Endodermal cell (in vitro differentiated cells): Measurements from ENCODE around the gene FBN3. TPM values are rescaled to one million over a fixed set of nuclear protein-coding genes. Genes with fewer than 3 reads are reported as not detected.
A peak's percentile ranks its signal among the peaks of the same experiment; 100 is the strongest.

Experiments used
- DNase-seq: peaks from one replicate; pipeline ENCODE4 v3.0.0-alpha.2; 2017
- H3K27ac ChIP-seq: 2 replicates; pipeline ENCODE4 v1.5.1; 2013; ENCODE audit warnings: mild to moderate bottlenecking, low read depth, low read length, moderate library complexity
- H3K27me3 ChIP-seq: 2 replicates; pipeline ENCODE4 v1.6.1; 2013; ENCODE audit warnings: mild to moderate bottlenecking, low read length, moderate library complexity; ENCODE audit not compliant: insufficient read depth, control insufficient read depth, poor library complexity, severe bottlenecking
- H3K36me3 ChIP-seq: 2 replicates; pipeline ENCODE4 v1.7.0; 2013; ENCODE audit warnings: mild to moderate bottlenecking, low read length, moderate library complexity; ENCODE audit not compliant: control insufficient read depth, insufficient read depth
- H3K4me1 ChIP-seq: one replicate; pipeline ENCODE4 v1.7.0; 2013; ENCODE audit warnings: low read length; ENCODE audit not compliant: control insufficient read depth, insufficient read depth
- H3K4me3 ChIP-seq: 2 replicates; pipeline ENCODE4 v1.5.1; 2013; ENCODE audit warnings: mild to moderate bottlenecking, low read length, moderate library complexity
- H3K9ac ChIP-seq: 2 replicates; pipeline ENCODE4 v1.6.1; 2013; ENCODE audit warnings: mild to moderate bottlenecking, low read length, moderate library complexity; ENCODE audit not compliant: poor library complexity, severe bottlenecking; ENCODE audit errors: extremely low read depth
- H3K9me3 ChIP-seq: 2 replicates; pipeline ENCODE4 v1.6.1; 2013; ENCODE audit warnings: mild to moderate bottlenecking, low read length, moderate library complexity; ENCODE audit not compliant: control insufficient read depth
- H3K27ac Mint-ChIP-seq: 2 replicates; pipeline ENCODE4 v1.8.0; 2020; ENCODE audit warnings: mixed read lengths
- H3K27me3 Mint-ChIP-seq: 2 replicates; pipeline ENCODE4 v1.8.0; 2021; ENCODE audit warnings: mild to moderate bottlenecking, mixed read lengths; ENCODE audit not compliant: insufficient read depth
- H3K36me3 Mint-ChIP-seq: 2 replicates; pipeline ENCODE4 v1.8.0; 2020; ENCODE audit warnings: low read depth, mixed read lengths
- H3K4me1 Mint-ChIP-seq: 2 replicates; pipeline ENCODE4 v1.8.0; 2020; ENCODE audit warnings: mixed read lengths
- H3K4me3 Mint-ChIP-seq: 2 replicates; pipeline ENCODE4 v1.8.0; 2020; ENCODE audit warnings: mild to moderate bottlenecking, moderate library complexity, mixed read lengths
- H3K9me3 Mint-ChIP-seq: 2 replicates; pipeline ENCODE4 v1.8.0; 2020; ENCODE audit warnings: mild to moderate bottlenecking, mixed read lengths
- CTCF ChIP-seq: fragments of 200-600 bp; sonication (generic); conservative IDR thresholded peaks from 2 replicates; pipeline ENCODE4 v1.5.0; 2021; ENCODE audit warnings: antibody characterized with exemption, mild to moderate bottlenecking
- WGBS, 2 experiments: methylation state at CpG; one replicate each; pipeline versions ENCODE4 v1.1.5 to v1.1.7; 2013; ENCODE audit warnings: missing lambda C conversion rate in 2 of 2, mixed read lengths in 1 of 2; ENCODE audit not compliant: insufficient coverage in 1 of 2, insufficient read length in 1 of 2; 5-methylcytosine and 5-hydroxymethylcytosine counted together
- total RNA-seq, 2 donors: library from RNA; stranded (reverse); fragmentation: NEBNext Ultra II Directional in 1 of 2; extraction: Animal tissue kit (Norgen Biotek cat#: 25700) in 1 of 2; gene quantifications; 2 replicates in 1 of 2; 3 replicates in 1 of 2; pipeline ENCODE4 v1.2.1, GENCODE V29; 2021

Gene FBN3
- total RNA-seq, 2 donors from 2014 or later: 105 to 143 TPM

GRCh38 chr19:8074501-8074900 is 74.9 kb downstream of the FBN3 start:
- peaks cover 85% of the 10 kb centered on the region for H3K36me3 Mint-ChIP-seq
- no peak overlapping the region for H3K4me3 Mint-ChIP-seq
- no peak overlapping the region for H3K4me3 ChIP-seq
- WGBS, 2 experiments: 92 to 100% methylated on average over 1 of the region's 1 CpG
- H3K27ac ChIP-seq: no peak overlapping the region
- H3K9me3 ChIP-seq: peaks cover 27% of the 10 kb centered on the region
- H3K27me3 ChIP-seq: no peaks in the 10 kb centered on the region
- DNase-seq: peak; percentile 32
- no peak for TF ChIP-seq CTCF
- H3K27me3 Mint-ChIP-seq: no peaks in the 10 kb centered on the region
- H3K9ac ChIP-seq: no peak overlapping the region
- no peaks in the 10 kb centered on the region for H3K4me1 ChIP-seq
- peaks cover 60% of the 10 kb centered on the region for H3K36me3 ChIP-seq
- H3K27ac Mint-ChIP-seq: no peak overlapping the region
- peaks cover 9% of the 10 kb centered on the region for H3K9me3 Mint-ChIP-seq
- no peaks in the 10 kb centered on the region for H3K4me1 Mint-ChIP-seq

- Histone ChIP-seq H3K27me3 (no peaks in the 10 kb centered on the region), H3K9ac (no peak overlapping the region), H3K9me3 (peaks cover 33% of the 10 kb centered on the region), H3K4me1 (no peaks in the 10 kb centered on the region), H3K27ac (no peak overlapping the region), H3K36me3 (peaks cover 48% of the 10 kb centered on the region), H3K4me3 (no peak overlapping the region)
- Mint-ChIP-seq H3K4me1 (no peaks in the 10 kb centered on the region), H3K9me3 (peaks cover 13% of the 10 kb centered on the region), H3K4me3 (no peak overlapping the region), H3K36me3 (peaks cover 73% of the 10 kb centered on the region), H3K27ac (no peak overlapping the region), H3K27me3 (no peaks in the 10 kb centered on the region)
- TF ChIP-seq CTCF: peak; percentile 58
- WGBS, 2 experiments: 94 to 98% methylated on average over 11 to 15 of the region's 15 CpGs
- peak; percentile 68 for DNase-seq
These were observed 77.5 kb downstream of the FBN3 start for GRCh38 chr19:8071912-8072311.

- Histone ChIP-seq H3K36me3 (peaks cover 28% of the 10 kb centered on the region), H3K27me3 (no peaks in the 10 kb centered on the region), H3K27ac (no peak overlapping the region), H3K9ac (no peak overlapping the region), H3K4me1 (no peaks in the 10 kb centered on the region), H3K9me3 (peaks cover 22% of the 10 kb centered on the region), H3K4me3 (no peak overlapping the region)
- 89 to 91% methylated on average over 10 to 13 of the region's 13 CpGs for WGBS, 2 experiments
- Mint-ChIP-seq H3K4me3 (no peak overlapping the region), H3K36me3 (peaks cover 59% of the 10 kb centered on the region), H3K27ac (peak overlapping the region; percentile 70), H3K4me1 (no peaks in the 10 kb centered on the region), H3K27me3 (no peaks in the 10 kb centered on the region), H3K9me3 (peaks cover 13% of the 10 kb centered on the region)
- peak; percentile 83 for DNase-seq
- TF ChIP-seq CTCF: peak; percentile 94
These were observed 80.1 kb downstream of the FBN3 start for GRCh38 chr19:8069096-8069973.
